Measurements from ENCODE around the gene PLXNA2.

Gene PLXNA2

GRCh38 chr1:208224192-208224713, 19.9 kb downstream of the PLXNA2 start:
- DNase-seq (ENCODE audit: low read depth): no peak

DNA sequence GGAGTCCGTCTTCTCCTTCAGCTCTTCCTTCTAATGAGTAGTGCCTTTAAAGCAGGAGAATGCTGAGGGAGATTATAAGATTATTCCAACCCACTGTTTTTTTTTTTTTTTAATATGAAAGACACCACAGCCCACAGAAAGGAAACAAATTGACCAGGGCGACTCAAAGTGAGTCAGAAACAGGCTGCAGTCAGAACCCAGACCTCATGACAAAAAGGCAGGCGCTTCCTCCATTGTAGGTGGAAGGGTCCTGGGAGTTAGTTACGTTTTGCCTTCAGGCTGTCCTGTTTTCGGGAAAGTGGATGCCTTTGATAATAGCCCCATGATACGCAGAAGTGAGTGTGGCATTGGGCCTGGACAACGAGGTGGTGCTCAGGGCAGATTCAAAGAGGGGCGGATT, 21.0 kb downstream of the PLXNA2 start:
- no peak for DNase-seq (ENCODE audit: low read depth)

GRCh38 chr1:208222376-208223126, 21.6 kb downstream of the PLXNA2 start:
- no peak for DNase-seq (ENCODE audit: low read depth)

DNA sequence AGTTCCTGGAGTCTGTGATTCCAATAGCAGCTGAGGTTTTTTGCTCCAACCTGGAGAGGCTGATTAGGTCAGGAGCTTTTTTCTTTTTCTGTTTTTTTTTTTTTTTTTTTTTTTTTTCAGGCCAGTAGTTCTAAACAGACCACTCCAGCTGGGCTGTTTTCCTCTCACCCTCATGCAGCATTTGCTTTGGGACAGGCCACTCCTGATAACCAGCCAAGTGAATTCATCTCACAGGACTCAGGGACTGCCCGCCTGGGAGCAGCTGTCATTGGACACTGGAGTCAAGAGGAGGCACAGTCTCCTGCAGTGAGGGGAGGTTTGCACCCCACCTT, 22.9 kb downstream of the PLXNA2 start:
- no peak for DNase-seq (ENCODE audit: low read depth)

- DNase-seq (ENCODE audit: low read depth): no peak
Observed at GRCh38 chr1:208219659-208220282, 24.4 kb downstream of the PLXNA2 start.

- DNase-seq (ENCODE audit: low read depth): no peak
Observed at GRCh38 chr1:208219098-208219658, 25.0 kb downstream of the PLXNA2 start.

DNA sequence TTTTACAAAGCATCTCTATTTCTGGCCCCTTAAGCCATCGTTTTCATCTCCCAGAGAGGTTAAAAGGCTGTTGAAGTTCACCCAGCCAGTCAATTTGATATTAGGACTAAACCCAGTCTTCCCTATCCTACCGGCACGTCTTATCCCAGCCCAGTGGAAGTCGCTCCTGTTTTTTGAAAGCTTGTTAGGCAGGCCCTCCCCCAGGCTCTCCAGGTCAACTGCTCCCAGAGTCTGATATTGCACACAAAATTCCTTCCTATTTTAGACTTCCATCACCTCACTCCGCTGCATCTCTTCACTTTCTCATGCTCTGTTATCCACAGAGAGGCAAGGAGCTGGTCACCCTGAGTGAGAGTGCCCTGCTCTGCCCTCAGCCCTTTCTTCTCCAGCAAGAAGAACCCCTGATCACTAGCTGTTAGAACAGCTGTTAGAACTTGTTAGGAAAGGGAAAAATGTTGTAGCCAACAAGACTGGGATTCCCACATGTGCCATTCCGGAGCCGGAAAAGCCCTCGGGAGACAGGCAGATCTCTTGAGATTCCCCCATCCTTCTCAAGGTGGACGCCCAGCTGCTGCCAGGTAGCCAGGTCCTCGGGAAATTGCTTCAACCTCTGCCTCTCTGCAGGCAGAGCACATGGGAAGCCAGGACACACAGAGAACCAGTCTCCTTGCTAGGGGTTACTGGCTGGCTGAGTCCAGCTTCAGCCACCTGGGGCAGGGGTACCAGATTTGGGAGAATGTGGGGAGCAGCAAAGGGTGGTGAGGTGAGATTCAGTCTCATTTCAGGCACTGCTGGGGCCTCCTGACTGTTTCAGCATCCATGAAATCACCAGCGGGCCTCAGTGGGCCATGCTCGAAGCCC, 25.7 kb downstream of the PLXNA2 start:
- no peak for DNase-seq (ENCODE audit: low read depth)

DNA sequence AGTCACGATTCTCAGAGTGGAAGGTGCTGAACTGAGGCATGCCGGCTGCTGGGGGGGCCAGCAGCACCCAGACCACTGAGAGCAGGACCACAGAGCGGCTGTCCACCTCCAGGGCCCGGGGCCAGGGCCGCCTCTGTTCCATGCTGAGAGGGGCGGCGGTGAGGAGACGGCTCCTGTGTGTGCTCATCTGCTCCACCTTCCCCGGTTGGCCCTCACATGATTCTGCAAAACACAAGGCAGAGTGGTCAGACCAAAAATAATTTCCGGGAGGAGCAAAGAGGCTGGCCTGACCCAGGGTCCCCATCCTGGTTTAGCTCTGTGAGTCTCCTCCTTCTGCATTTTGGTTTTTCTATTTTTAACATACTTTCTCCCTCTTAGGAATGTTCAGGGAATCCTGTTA, 26.4 kb downstream of the PLXNA2 start:
- no peak for DNase-seq (ENCODE audit: low read depth)

DNA sequence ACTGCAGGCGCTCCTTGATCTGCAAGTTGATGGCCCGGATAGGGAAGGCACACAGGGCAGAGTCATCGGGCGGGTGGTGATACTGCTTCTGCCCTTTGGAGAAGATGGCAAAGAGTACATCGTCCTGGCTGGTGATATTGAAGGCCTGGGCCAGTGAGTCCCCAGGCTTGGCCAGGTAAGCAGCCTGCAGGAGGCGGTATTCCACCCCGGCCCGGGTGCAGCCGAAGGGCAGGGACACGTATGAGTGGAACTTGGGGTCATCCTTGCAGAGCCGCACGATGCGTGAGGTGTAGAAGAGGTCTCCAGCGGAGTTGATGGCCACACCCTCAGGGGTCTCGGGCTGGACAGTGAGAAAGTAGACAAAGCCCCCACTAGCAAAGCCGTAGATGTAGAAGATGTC, 27.4 kb downstream of the PLXNA2 start:
- no peak for DNase-seq (ENCODE audit: low read depth)

GRCh38 chr1:208216062-208216461, 28.1 kb downstream of the PLXNA2 start:
- no peak for DNase-seq (ENCODE audit: low read depth)

DNA sequence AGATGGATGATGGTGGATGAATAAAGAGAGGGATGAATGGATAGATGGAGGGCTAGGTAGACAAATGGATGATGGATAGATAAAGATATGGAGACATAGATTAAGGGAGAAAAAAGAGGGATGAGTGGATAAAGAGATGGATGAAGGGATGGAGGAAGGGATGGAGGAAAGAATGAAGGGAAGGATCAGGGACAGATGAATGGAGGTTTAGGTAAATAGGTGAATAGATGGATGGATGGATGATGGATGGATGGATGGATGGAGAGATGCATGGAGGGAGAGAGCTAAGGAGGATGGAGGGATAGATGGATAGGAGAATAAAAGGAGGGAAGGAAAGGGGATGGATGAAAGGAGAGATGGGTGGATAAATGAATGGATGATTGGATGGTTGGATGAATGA, 28.8 kb downstream of the PLXNA2 start:
- DNase-seq (ENCODE audit: low read depth): no peak

- no peak for DNase-seq (ENCODE audit: low read depth)
Observed at GRCh38 chr1:208213786-208214185, 30.4 kb downstream of the PLXNA2 start.

DNA sequence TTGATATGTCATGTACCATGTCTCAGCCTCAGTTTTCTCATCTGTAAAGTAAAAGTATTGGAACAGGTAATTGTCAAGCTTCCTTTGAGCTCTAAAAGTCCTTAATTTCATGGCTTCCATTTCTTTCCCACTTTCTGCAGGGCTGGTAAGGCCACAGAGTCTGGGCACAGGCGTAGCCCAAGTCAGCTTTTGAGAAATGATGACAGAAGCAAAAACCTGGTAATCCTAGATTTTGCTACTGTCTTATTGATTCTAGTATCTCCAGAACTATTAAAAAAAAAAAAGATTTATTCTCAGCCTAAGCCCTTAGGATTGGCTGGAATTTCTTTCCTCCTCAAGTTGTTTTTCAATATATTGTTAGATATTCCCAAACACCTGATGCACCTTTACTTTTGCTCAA, 31.3 kb downstream of the PLXNA2 start:
- no peak for DNase-seq (ENCODE audit: low read depth)

DNA sequence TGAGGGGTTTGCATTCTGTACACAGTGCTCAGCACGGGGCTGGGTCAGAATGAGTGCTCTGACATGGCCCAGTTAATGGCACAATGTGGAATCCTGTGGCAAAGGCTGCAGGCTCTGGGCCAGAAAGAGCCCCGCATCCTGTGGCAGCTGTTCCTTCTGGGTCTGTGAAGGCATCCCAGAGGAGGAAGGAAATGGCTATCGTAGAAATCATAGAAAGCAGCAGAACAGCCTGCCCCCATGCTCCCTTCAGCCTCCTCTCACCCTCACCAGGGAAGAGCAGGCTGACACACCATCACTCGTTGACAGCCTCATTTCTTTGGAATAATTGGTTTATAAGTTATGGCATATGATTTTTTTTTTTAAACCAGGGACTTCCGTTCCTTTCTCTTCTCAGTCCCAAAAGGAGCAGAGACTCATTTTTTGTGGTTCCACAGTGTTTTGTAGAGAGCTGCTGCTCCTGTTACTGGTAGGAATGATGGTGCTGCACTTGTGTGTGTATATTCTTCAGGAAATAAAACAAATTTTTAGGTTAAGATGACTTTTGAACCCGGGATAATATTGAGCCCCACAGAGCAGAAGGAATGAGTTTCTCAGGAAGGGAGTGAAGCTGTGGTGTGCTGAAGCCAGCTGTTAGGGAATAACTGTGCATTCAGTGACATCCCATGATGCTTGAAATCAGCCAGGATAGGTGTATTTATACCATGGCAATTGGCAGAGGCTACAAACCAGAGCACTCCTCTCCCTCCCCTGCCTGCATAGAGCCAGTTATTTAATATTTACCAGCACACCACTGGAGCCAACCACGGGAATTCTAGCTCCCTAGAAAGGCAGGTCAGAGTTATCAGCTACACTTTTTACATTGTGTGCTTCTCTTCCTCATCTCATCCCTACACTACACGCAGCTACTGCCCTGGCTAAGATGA, 32.0 kb downstream of the PLXNA2 start:
- DNase-seq (ENCODE audit: low read depth): no peak

GRCh38 chr1:208209896-208210589, 34.1 kb downstream of the PLXNA2 start:
- no peak for DNase-seq (ENCODE audit: low read depth)

GRCh38 chr1:208209286-208209685, 34.9 kb downstream of the PLXNA2 start:
- DNase-seq (ENCODE audit: low read depth): no peak

- DNase-seq (ENCODE audit: low read depth): no peak
Observed at GRCh38 chr1:208208132-208208487, 36.1 kb downstream of the PLXNA2 start.

DNA sequence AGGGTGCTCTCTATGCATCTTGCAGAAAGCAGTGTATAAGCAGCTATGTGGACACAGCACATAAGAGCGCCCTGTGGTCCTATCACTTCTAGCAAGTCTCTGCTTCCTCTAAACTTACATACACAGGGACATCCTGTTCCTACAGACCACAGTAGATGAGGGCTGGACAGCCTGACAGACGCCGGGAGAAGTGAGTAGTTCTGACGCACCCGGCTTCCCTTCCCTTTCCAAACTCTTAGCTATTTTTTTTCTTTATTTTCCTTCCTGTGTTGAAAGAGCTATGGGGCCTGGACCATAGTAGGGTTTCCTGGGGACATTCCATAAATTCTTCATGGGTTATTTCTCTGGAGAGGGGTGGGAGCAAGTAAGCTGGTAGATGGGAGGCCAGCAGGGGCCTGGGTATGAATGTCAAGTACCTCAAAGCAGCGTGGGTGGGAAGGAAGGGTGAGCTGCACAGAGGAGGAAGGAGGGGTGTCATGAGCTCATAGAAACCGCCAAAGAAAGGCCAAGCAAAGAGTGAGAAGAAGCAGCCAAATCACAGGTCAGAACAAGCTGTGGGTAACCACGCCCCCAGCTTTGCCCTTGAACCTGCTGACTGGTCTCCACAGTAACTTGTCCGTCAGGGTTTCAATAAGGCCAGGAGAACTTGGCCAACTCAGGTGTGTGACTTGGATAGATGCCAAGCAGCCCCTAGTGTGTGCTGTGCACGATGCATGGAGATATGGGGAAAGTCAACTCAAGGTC, 36.6 kb downstream of the PLXNA2 start:
- no peak for DNase-seq (ENCODE audit: low read depth)

DNA sequence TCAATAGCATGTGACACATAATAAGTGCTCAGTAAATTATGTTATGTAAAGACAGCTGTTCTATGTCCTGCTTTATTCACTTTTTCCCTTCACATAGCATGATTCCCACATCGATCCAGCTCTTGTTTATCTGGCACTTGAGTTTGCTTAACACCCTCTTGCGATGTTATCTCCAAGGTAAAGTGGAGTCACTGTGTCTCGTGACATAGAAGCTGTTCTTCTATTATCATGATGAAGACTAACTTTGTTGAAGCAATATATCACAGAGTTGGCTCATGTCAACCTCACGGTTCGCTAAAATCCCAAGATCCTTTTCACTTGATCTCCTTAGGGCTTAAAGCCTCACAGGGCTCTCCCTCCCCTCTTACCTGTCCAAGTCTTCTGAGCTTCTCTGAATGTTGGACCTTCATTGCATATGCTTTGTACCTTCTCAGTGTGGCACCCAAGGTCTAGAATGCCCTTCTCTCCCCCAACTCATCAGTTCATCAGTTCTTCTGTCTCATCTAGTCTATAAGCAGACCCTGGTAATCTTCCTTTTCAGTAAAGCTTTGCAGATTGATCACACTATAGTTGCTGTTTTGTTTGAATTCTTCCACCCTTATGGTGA, 38.0 kb downstream of the PLXNA2 start:
- no peak for DNase-seq (ENCODE audit: low read depth)

Data from stimulated activated CD8-positive, alpha-beta memory T cell treated with anti-CD3 and anti-CD28 coated beads, Interleukin-12 subunit alpha, Interleukin-12 subunit beta, amount 100 ng/mL, for 4 hours (primary cell).